HepG2 (cell line): ENCODE measurements around the gene SLC25A25. TPM values are rescaled to one million over a fixed set of nuclear protein-coding genes. Genes with fewer than 3 reads are reported as not detected.

Experiments used
- AFF4 ChIP-seq: sonication (generic); formaldehyde crosslinking; IDR thresholded peaks from 2 replicates; pipeline ENCODE4 v1.4.0; 2020; ENCODE audit warnings: missing genetic modification reagents
- AGO1 ChIP-seq: fragments of 200-400 bp; formaldehyde crosslinking; IDR thresholded peaks from 2 replicates; pipeline ENCODE4 v1.6.1; 2017; ENCODE audit warnings: mild to moderate bottlenecking, low read depth, low read length, moderate library complexity; ENCODE audit not compliant: poor library complexity, severe bottlenecking
- AKNA ChIP-seq: sonication (generic); formaldehyde crosslinking; IDR thresholded peaks from 2 replicates; pipeline ENCODE4 v1.4.0; 2020; ENCODE audit warnings: missing genetic modification reagents, borderline replicate concordance
- FOSL2 ChIP-seq: sonication (generic); formaldehyde crosslinking; IDR thresholded peaks from 2 replicates; pipeline ENCODE4 v1.4.0; 2020; ENCODE audit warnings: missing genetic modification reagents
- GZF1 ChIP-seq: sonication (generic); formaldehyde crosslinking; IDR thresholded peaks from 2 replicates; pipeline ENCODE4 v1.5.1; 2020; ENCODE audit warnings: mild to moderate bottlenecking, missing genetic modification reagents
- HBP1 ChIP-seq: IDR thresholded peaks from 2 replicates; pipeline ENCODE4 v1.6.1; 2016; ENCODE audit warnings: low read depth, control low read depth
- KDM5A ChIP-seq: fragments of 200-600 bp; sonication (generic); IDR thresholded peaks from 2 replicates; pipeline ENCODE4 v1.7.0; 2018; ENCODE audit warnings: antibody characterized with exemption, mild to moderate bottlenecking, low read length, borderline replicate concordance
- REL ChIP-seq: sonication (generic); formaldehyde crosslinking; conservative IDR thresholded peaks from 2 replicates; pipeline ENCODE4 v1.8.0; 2022; ENCODE audit warnings: mild to moderate bottlenecking, missing genetic modification reagents, moderate library complexity
- TGIF2 ChIP-seq: IDR thresholded peaks from 2 replicates; pipeline ENCODE4 v1.6.1; 2016; ENCODE audit warnings: control low read depth, missing compliant biosample characterization
- ZBTB25 ChIP-seq: IDR thresholded peaks from 2 replicates; pipeline ENCODE4 v1.6.1; 2018; ENCODE audit warnings: missing genetic modification reagents
- ZEB1 ChIP-seq: IDR thresholded peaks from 2 replicates; pipeline ENCODE4 v1.6.1; 2012; ENCODE audit warnings: mild to moderate bottlenecking, low read depth, inconsistent platforms; ENCODE audit not compliant: insufficient replicate concordance
- ZFP62 ChIP-seq: sonication (generic); formaldehyde crosslinking; IDR thresholded peaks from 2 replicates; pipeline ENCODE4 v1.4.0; 2020; ENCODE audit warnings: missing genetic modification reagents
- ZNF333 ChIP-seq: sonication (generic); formaldehyde crosslinking; IDR thresholded peaks from 2 replicates; pipeline ENCODE4 v1.4.0; 2020; ENCODE audit warnings: mild to moderate bottlenecking, missing genetic modification reagents, borderline replicate concordance
- ZNF788 ChIP-seq: sonication (generic); formaldehyde crosslinking; IDR thresholded peaks from 2 replicates; pipeline ENCODE4 v1.5.0; 2020; ENCODE audit warnings: mild to moderate bottlenecking, missing genetic modification reagents, borderline replicate concordance
- polyA plus RNA-seq, 8 experiments: library from polyadenylated mRNA; depleted of rRNA in 3 of 8; stranded (reverse) in 7 of 8; unstranded in 1 of 8; fragments of >200 nt; fragmentation: Illumina TruSeq in 4 of 8; extraction: Trizol in 4 of 8; gene quantifications; 2 replicates each; pipeline versions ENCODE4 v1.2.1 to v1.2.3, GENCODE V29; 2011 to 2016; ENCODE audit warnings: low read depth in 4 of 8, missing spikeins in 1 of 8, mixed read lengths in 1 of 8; ENCODE audit not compliant: insufficient read depth in 1 of 8
- total RNA-seq, 5 experiments: library from RNA; depleted of rRNA; stranded (reverse); fragments of >200 nt; fragmentation: Illumina TruSeq; extraction: Trizol; gene quantifications; 2 replicates each; pipeline ENCODE4 v1.2.3, GENCODE V29; 2016; ENCODE audit warnings: low read depth in 1 of 5

SLC25A25 gene
- total and polyA plus RNA-seq, 2 of the 13 experiments (the other 11 are each of a cell fraction or from before 2014, with no cell fraction given) = 10.5 to 24.8 TPM

GRCh38 chr9:128127990-128128835, 60.2 kb downstream of the SLC25A25 start (continued):
- TF ChIP-seq ZBTB25 (CRISPR knock-in tag) = no peak
- TF ChIP-seq GZF1 (CRISPR knock-in tag) = no peak
- peak; percentile 26; the same call in 1 of the 2 replicates for TF ChIP-seq KDM5A
- peak; percentile 98 for TF ChIP-seq AGO1
- no peak for TF ChIP-seq HBP1
- TF ChIP-seq REL (CRISPR knock-in tag) = 0 out of 2 replicates have a peak, but pooled peaks have one; percentile 57
- no peak for TF ChIP-seq ZEB1
- no peak for TF ChIP-seq AKNA (CRISPR knock-in tag)
- TF ChIP-seq ZNF788 (CRISPR knock-in tag) = peak; percentile 12; the same call in 1 of the 2 replicates
- TF ChIP-seq ZFP62 (CRISPR knock-in tag) = no peak
- TF ChIP-seq FOSL2 = no peak
- peak; percentile 65; the same call in 1 of the 2 replicates for TF ChIP-seq ZNF333 (CRISPR knock-in tag)
- no peak for TF ChIP-seq AFF4 (CRISPR knock-in tag)
- TF ChIP-seq TGIF2 = peak; percentile 33; the same call in 1 of the 2 replicates
